H1 (cell line): ENCODE measurements around the gene DENND2D. TPM values are rescaled to one million over a fixed set of nuclear protein-coding genes. Genes with fewer than 3 reads are reported as not detected.

ENCODE experiments used
- CTCF ChIA-PET: fragments of 300-600 bp; sonication (Branson Sonifier 250); formaldehyde crosslinking; loops from one replicate; lab custom pipeline; 2021; ENCODE audit not compliant: partially characterized antibody; lab: Charles Lee
- POLR2A ChIA-PET: fragments of 300-600 bp; sonication (Branson Sonifier 250); formaldehyde crosslinking; loops from one replicate; lab custom pipeline; 2021; ENCODE audit warnings: inconsistent platforms; ENCODE audit not compliant: partially characterized antibody; lab: Charles Lee
- DNase-seq, 2 experiments: peaks; one replicate each; pipeline versions ENCODE4 v3.0.0 to v3.0.0-alpha.2; 2010 to 2022; ENCODE audit warnings: low spot score in 2 of 2, low read depth in 1 of 2, mixed read lengths in 1 of 2
- FAIRE-seq: peaks from 2 replicates; lab custom pipeline; 2011; peaks lifted over from hg19 to GRCh38; lab: Jason Lieb, UNC
- H2AFZ ChIP-seq: 2 replicates; pipeline ENCODE4 v1.8.1; 2012; ENCODE audit warnings: low read length, inconsistent platforms
- H2AK5ac ChIP-seq: 2 replicates; pipeline ENCODE4 v1.6.1; 2013; ENCODE audit warnings: low read depth, low read length
- H2BK120ac ChIP-seq: replicated peaks from 2 replicates; pipeline ENCODE3; 2013; ENCODE audit warnings: low read depth, low read length, inconsistent platforms
- H2BK12ac ChIP-seq: 2 replicates; pipeline ENCODE4 v1.6.1; 2013; ENCODE audit warnings: low read depth, low read length
- H2BK15ac ChIP-seq: 2 replicates; pipeline ENCODE4 v1.6.1; 2013; ENCODE audit warnings: low read length
- H2BK20ac ChIP-seq: 2 replicates; pipeline ENCODE4 v1.6.1; 2013; ENCODE audit warnings: low read length
- H2BK5ac ChIP-seq: 2 replicates; pipeline ENCODE4 v1.6.1; 2013; ENCODE audit warnings: low read depth, low read length
- H3K14ac ChIP-seq: 2 replicates; pipeline ENCODE4 v1.6.1; 2013; ENCODE audit warnings: inconsistent platforms; ENCODE audit not compliant: insufficient read length
- H3K18ac ChIP-seq: 2 replicates; pipeline ENCODE4 v1.6.1; 2013; ENCODE audit warnings: low read length; ENCODE audit errors: extremely low read depth
- H3K23ac ChIP-seq: 2 replicates; pipeline ENCODE4 v1.6.1; 2013; ENCODE audit warnings: inconsistent platforms; ENCODE audit not compliant: insufficient read length
- H3K23me2 ChIP-seq: 2 replicates; pipeline ENCODE4 v1.6.1; 2013; ENCODE audit warnings: low read depth, low read length
- H3K27ac ChIP-seq: 2 replicates; pipeline ENCODE4 v1.6.1; 2011; ENCODE audit warnings: low read depth, low read length, inconsistent platforms
- H3K27me3 ChIP-seq, 4 experiments: replicated peaks in 1 of 4; 1 replicate in 1 of 4; 2 replicates in 3 of 4; pipeline versions ENCODE4 v1.6.1 to v1.8.1; 2011 to 2013; ENCODE audit warnings: low read length in 3 of 4, mild to moderate bottlenecking in 3 of 4, inconsistent platforms in 2 of 4, mixed read lengths in 2 of 4, moderate library complexity in 1 of 4; ENCODE audit not compliant: control insufficient read depth in 3 of 4, insufficient read depth in 3 of 4; ENCODE audit errors: extremely low read depth in 1 of 4
- H3K36me3 ChIP-seq, 4 experiments: 2 replicates each; pipeline versions ENCODE4 v1.6.1 to v1.8.1; 2011 to 2013; ENCODE audit warnings: mild to moderate bottlenecking in 4 of 4, low read length in 3 of 4, moderate library complexity in 2 of 4, control low read depth in 1 of 4, inconsistent platforms in 1 of 4; ENCODE audit not compliant: insufficient read depth in 4 of 4, control insufficient read depth in 2 of 4
- H3K4ac ChIP-seq: replicated peaks from 2 replicates; pipeline ENCODE3; 2013; ENCODE audit warnings: low read length, low read depth, mixed read lengths, inconsistent platforms; ENCODE audit not compliant: insufficient read length
- H3K4me1 ChIP-seq, 4 experiments: replicated peaks in 1 of 4; 1 replicate in 1 of 4; 2 replicates in 3 of 4; pipeline versions ENCODE4 v1.6.1 to v1.8.1; 2011 to 2013; ENCODE audit warnings: low read length in 3 of 4, inconsistent platforms in 2 of 4, mixed read lengths in 1 of 4; ENCODE audit not compliant: insufficient read depth in 4 of 4, control insufficient read depth in 3 of 4
- H3K4me2 ChIP-seq, 2 experiments: 2 replicates each; pipeline versions ENCODE4 v1.6.1 to v1.8.1; 2011 to 2013; ENCODE audit warnings: low read depth in 2 of 2, low read length in 2 of 2, control low read depth in 1 of 2, inconsistent platforms in 1 of 2, mild to moderate bottlenecking in 1 of 2; ENCODE audit not compliant: insufficient read depth in 1 of 2
- H3K4me3 ChIP-seq, 4 experiments: fragments of 200-600, 300-600 bp in 1 of 4; sonication (generic), shearing (Covaris generic), sonication (Bioruptor Twin) in 1 of 4; 2 replicates each; pipeline versions ENCODE4 v1.5.1 to v1.8.1; 2011 to 2016; ENCODE audit warnings: low read length in 4 of 4, low read depth in 3 of 4, control low read depth in 2 of 4, inconsistent platforms in 2 of 4, mild to moderate bottlenecking in 2 of 4, mixed read lengths in 1 of 4, moderate library complexity in 1 of 4; ENCODE audit not compliant: insufficient read depth in 2 of 4; ENCODE audit errors: extremely low read depth in 1 of 4
- H3K56ac ChIP-seq: replicated peaks from 2 replicates; pipeline ENCODE3; 2013; ENCODE audit warnings: low read depth, mild to moderate bottlenecking, mixed read lengths, low read length, inconsistent platforms; ENCODE audit not compliant: insufficient read length
- H3K79me1 ChIP-seq: 2 replicates; pipeline ENCODE4 v1.6.1; 2013; ENCODE audit warnings: low read depth, low read length, control low read depth
- H3K79me2 ChIP-seq, 2 experiments: 2 replicates each; pipeline versions ENCODE4 v1.6.1 to v1.8.1; 2012 to 2013; ENCODE audit warnings: low read length in 2 of 2, mild to moderate bottlenecking in 2 of 2, inconsistent platforms in 1 of 2; ENCODE audit not compliant: insufficient read depth in 2 of 2, control insufficient read depth in 1 of 2
- H3K9ac ChIP-seq, 4 experiments: replicated peaks in 1 of 4; 1 replicate in 1 of 4; 2 replicates in 3 of 4; pipeline versions ENCODE4 v1.6.1 to v1.8.1; 2011 to 2013; ENCODE audit warnings: low read depth in 3 of 4, low read length in 3 of 4, control low read depth in 2 of 4, mild to moderate bottlenecking in 2 of 4, moderate library complexity in 2 of 4, inconsistent platforms in 1 of 4; ENCODE audit errors: extremely low read depth in 1 of 4
- H3K9me3 ChIP-seq, 2 experiments: 2 replicates each; pipeline versions ENCODE4 v1.6.1 to v1.8.1; 2012 to 2013; ENCODE audit warnings: mild to moderate bottlenecking in 2 of 2, moderate library complexity in 2 of 2, control low read depth in 1 of 2, inconsistent platforms in 1 of 2, low read depth in 1 of 2, low read length in 1 of 2, mixed read lengths in 1 of 2; ENCODE audit not compliant: insufficient read depth in 2 of 2
- H4K20me1 ChIP-seq, 2 experiments: replicated peaks in 1 of 2; 2 replicates each; pipeline versions ENCODE3 to v1.8.1; 2011 to 2013; ENCODE audit warnings: inconsistent platforms in 2 of 2, low read length in 2 of 2, mild to moderate bottlenecking in 1 of 2; ENCODE audit not compliant: insufficient read depth in 2 of 2, control insufficient read depth in 1 of 2
- H4K5ac ChIP-seq: 2 replicates; pipeline ENCODE4 v1.6.1; 2013; ENCODE audit warnings: low read length, low read depth, mixed read lengths, inconsistent platforms; ENCODE audit not compliant: insufficient read length
- H4K8ac ChIP-seq: 2 replicates; pipeline ENCODE4 v1.8.0; 2013; ENCODE audit warnings: mild to moderate bottlenecking, moderate library complexity, low read length, inconsistent platforms; ENCODE audit not compliant: insufficient read depth; ENCODE audit errors: extremely low read depth
- H4K91ac ChIP-seq: replicated peaks from 2 replicates; pipeline ENCODE3; 2013; ENCODE audit warnings: low read length, mixed read lengths, inconsistent platforms; ENCODE audit not compliant: insufficient read length
- BACH1 ChIP-seq: IDR thresholded peaks from 2 replicates; pipeline ENCODE4 v1.6.1; 2012; ENCODE audit warnings: low read length, improper control_type of control experiment
- BCL11A ChIP-seq, 2 experiments: IDR thresholded peaks; one replicate each; pipeline ENCODE4 v1.6.1; 2011; ENCODE audit warnings: low read depth in 2 of 2, low read length in 2 of 2, mild to moderate bottlenecking in 2 of 2
- CHD2 ChIP-seq: IDR thresholded peaks from 2 replicates; pipeline ENCODE4 v1.6.1; 2012; ENCODE audit warnings: low read length, improper control_type of control experiment
- CTBP2 ChIP-seq: IDR thresholded peaks from 2 replicates; pipeline ENCODE4 v1.7.0; 2011; ENCODE audit warnings: borderline replicate concordance, mild to moderate bottlenecking, moderate library complexity, mixed read lengths, low read length; ENCODE audit not compliant: insufficient read depth, insufficient read length
- HDAC6 ChIP-seq: IDR thresholded peaks from one replicate; pipeline ENCODE4 v1.7.1; 2012; ENCODE audit warnings: low read depth, mild to moderate bottlenecking, inconsistent platforms, low read length, moderate library complexity
- JUN ChIP-seq: IDR thresholded peaks from 2 replicates; pipeline ENCODE4 v1.6.1; 2011; ENCODE audit warnings: low read depth, mild to moderate bottlenecking, improper control_type of control experiment, low read length
- PHF8 ChIP-seq: fragments of 200-600 bp; sonication (generic); conservative IDR thresholded peaks from 2 replicates; pipeline ENCODE4 v1.7.1; 2012; ENCODE audit warnings: low read depth, mild to moderate bottlenecking, inconsistent platforms, low read length, moderate library complexity
- POLR2A ChIP-seq, 2 experiments: IDR thresholded peaks; 1 replicate in 1 of 2; 2 replicates in 1 of 2; pipeline ENCODE4 v1.6.1; 2011; ENCODE audit warnings: low read depth in 2 of 2, low read length in 2 of 2, mild to moderate bottlenecking in 2 of 2; ENCODE audit errors: control extremely low read depth in 1 of 2
- RAD21 ChIP-seq, 2 experiments: IDR thresholded peaks in 1 of 2; conservative IDR thresholded peaks in 1 of 2; 2 replicates each; pipeline ENCODE4 v1.6.1; 2011; ENCODE audit warnings: low read depth in 2 of 2, low read length in 2 of 2, improper control_type of control experiment in 1 of 2, inconsistent platforms in 1 of 2, mild to moderate bottlenecking in 1 of 2, moderate library complexity in 1 of 2
- RBBP5 ChIP-seq: IDR thresholded peaks from 2 replicates; pipeline ENCODE4 v1.7.1; 2012; ENCODE audit warnings: low read depth, mild to moderate bottlenecking, inconsistent platforms, low read length, moderate library complexity, borderline replicate concordance
- RNF2 ChIP-seq: fragments of 200-900, 300-1000 bp; sonication (generic); IDR thresholded peaks from 2 replicates; pipeline ENCODE4 v1.7.1; 2016; ENCODE audit warnings: borderline replicate concordance, low read depth, mild to moderate bottlenecking, antibody characterized with exemption, low read length; ENCODE audit not compliant: poor library complexity, severe bottlenecking; ENCODE audit errors: missing control alignments
- RXRA ChIP-seq: IDR thresholded peaks from 2 replicates; pipeline ENCODE4 v1.6.1; 2011; ENCODE audit warnings: low read depth, mild to moderate bottlenecking, low read length, moderate library complexity; ENCODE audit not compliant: insufficient read depth
- TBP ChIP-seq: IDR thresholded peaks from 2 replicates; pipeline ENCODE4 v1.6.1; 2011; ENCODE audit warnings: low read depth, low read length, improper control_type of control experiment
- TCF12 ChIP-seq: IDR thresholded peaks from 2 replicates; pipeline ENCODE4 v1.6.1; 2011; ENCODE audit warnings: low read depth, mild to moderate bottlenecking, low read length
- WGBS, 2 experiments: shearing (Covaris generic) in 1 of 2; methylation state at CpG; one replicate each; pipeline versions ENCODE4 v1.1.6 to v1.1.7; 2013 to 2015; ENCODE audit warnings: low lambda C conversion rate in 2 of 2, mixed read lengths in 2 of 2, inconsistent platforms in 1 of 2, low coverage in 1 of 2, missing lambda C conversion rate in 1 of 2; ENCODE audit not compliant: insufficient replicate concordance in 2 of 2, insufficient coverage in 1 of 2, insufficient read length in 1 of 2; ENCODE audit errors: extremely low coverage in 1 of 2, missing lambda C conversion rate in 1 of 2; 5-methylcytosine and 5-hydroxymethylcytosine counted together
- polyA plus RNA-seq, 7 experiments: library from polyadenylated mRNA; depleted of rRNA in 3 of 7; stranded (reverse) in 5 of 7; unstranded in 2 of 7; fragments of >200 nt in 5 of 7; fragments of 200-250 nt in 2 of 7; gene quantifications; 1 replicate in 5 of 7; 2 replicates in 1 of 7; 4 replicates in 1 of 7; pipeline versions ENCODE4 v1.2.1 to v1.2.3, GENCODE V29; 2011 to 2013; ENCODE audit warnings: missing spikeins in 2 of 7, mixed read lengths in 2 of 7
- total RNA-seq: library from RNA; stranded (reverse); fragmentation: NEBNext Ultra II Directional; extraction: Animal tissue kit (Norgen Biotek cat#: 25700); gene quantifications from 2 replicates; pipeline ENCODE4 v1.2.1, GENCODE V29; 2021

DENND2D gene
- total and polyA plus RNA-seq, 2 of the 8 experiments (the other 6 are each of a cell fraction or from before 2014, with no cell fraction given): 0.58 to 1.6 TPM

DNA sequence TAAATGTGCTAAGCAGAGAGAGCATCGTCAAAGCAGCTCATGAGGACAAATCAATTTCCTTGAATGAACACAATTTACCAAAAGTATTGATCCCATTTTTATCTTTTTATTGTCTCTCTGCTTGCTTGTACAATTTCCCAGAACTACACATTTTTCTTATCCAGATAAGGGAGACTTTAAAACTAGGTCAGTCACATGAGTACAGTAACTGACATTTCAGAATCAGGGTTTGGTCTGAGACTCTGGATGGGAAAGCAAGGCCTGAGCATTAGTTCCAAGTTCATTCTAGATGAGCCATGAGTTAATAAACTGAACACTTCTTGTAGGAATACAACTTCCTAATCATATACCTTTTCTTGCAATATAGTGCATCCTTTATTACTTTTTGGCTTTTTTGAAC lies 11.5 kb upstream of the DENND2D start:
- H2BK12ac ChIP-seq: no peak overlapping the region
- no peak overlapping the region for H4K8ac ChIP-seq
- FAIRE-seq (no peak), DNase-seq (no peak)
- H4K91ac ChIP-seq: no peak overlapping the region
- H3K56ac ChIP-seq: no peak overlapping the region
- H2BK15ac ChIP-seq: no peak overlapping the region
- H3K23ac ChIP-seq: no peak overlapping the region
- ChIA-PET CTCF (no interaction called here), POLR2A (no interaction called here)
- H3K4me3 ChIP-seq: no peak overlapping the region
- H3K79me1 ChIP-seq: no peaks in the 10 kb centered on the region
- H2BK20ac ChIP-seq: no peak overlapping the region
- H3K14ac ChIP-seq: no peak overlapping the region
- H2BK5ac ChIP-seq: no peak overlapping the region
- H3K36me3 ChIP-seq: no peaks in the 10 kb centered on the region
- H3K9me3 ChIP-seq: no peaks in the 10 kb centered on the region; a peak in 1 of 4 replicates
- no peak overlapping the region for H3K4me2 ChIP-seq
- H3K23me2 ChIP-seq: no peaks in the 10 kb centered on the region
- H3K27ac ChIP-seq: no peak overlapping the region
- H3K27me3 ChIP-seq: no peaks in the 10 kb centered on the region; a peak in 1 of 7 replicates
- no peak overlapping the region for H3K18ac ChIP-seq
- H2AK5ac ChIP-seq: no peak overlapping the region
- H2BK120ac ChIP-seq: no peak overlapping the region
- H4K5ac ChIP-seq: no peak overlapping the region
- H3K9ac ChIP-seq: no peak overlapping the region
- no peak overlapping the region for H2AFZ ChIP-seq
- no peak overlapping the region for H3K4ac ChIP-seq
- 91% methylated on average over 1 of the region's 1 CpG; no CpG with 5 or more reads in 1 of the 2 experiments for WGBS, 2 experiments
- H4K20me1 ChIP-seq: no peaks in the 10 kb centered on the region
- H3K79me2 ChIP-seq: no peaks in the 10 kb centered on the region
- peaks cover 0 to 7% (median 4%) of the 10 kb centered on the region in 4 experiments; a peak in 3 of 7 replicates for H3K4me1 ChIP-seq
- no peak for TF ChIP-seq HDAC6
- TF ChIP-seq PHF8: no peak
- no peak for TF ChIP-seq RAD21 (IDR thresholded peaks at IDR 0.05 in 1 of 2, conservative IDR thresholded peaks at IDR 0.05 in 1 of 2; ENCODE audit: low read depth in 2 of 2, low read length in 2 of 2)
- no peak for TF ChIP-seq BACH1
- no peak for TF ChIP-seq POLR2A (IDR thresholded peaks at IDR 0.05; ENCODE audit: control extremely low read depth in 1 of 2, low read depth in 2 of 2, low read length in 2 of 2)
- TF ChIP-seq RBBP5: no peak
- TF ChIP-seq TBP: no peak
- no peak for TF ChIP-seq JUN
- TF ChIP-seq RXRA: no peak
- no peak for TF ChIP-seq RNF2
- no peak for TF ChIP-seq BCL11A (IDR thresholded peaks at IDR 0.05; ENCODE audit: low read depth in 2 of 2, low read length in 2 of 2)
- TF ChIP-seq CTBP2: no peak
- TF ChIP-seq CHD2: no peak
- TF ChIP-seq TCF12: no peak
